Activated naive CD8-positive, alpha-beta T cell (primary cell): ENCODE results near the gene C2CD4C.
"Not testable (repeated sequence)": the region's sequence is repeated elsewhere in the genome, so short reads cannot be mapped to it uniquely, and the experiment has no call there.

Experiments
- H3K27ac Mint-ChIP-seq: one replicate; pipeline ENCODE4 v1.8.0; 2021; ENCODE audit warnings: mixed read lengths
- H3K27me3 Mint-ChIP-seq: one replicate; pipeline ENCODE4 v1.8.0; 2021; ENCODE audit warnings: mixed read lengths
- H3K36me3 Mint-ChIP-seq: one replicate; pipeline ENCODE4 v1.8.0; 2021; ENCODE audit warnings: mixed read lengths
- H3K4me1 Mint-ChIP-seq: one replicate; pipeline ENCODE4 v1.8.0; 2021; ENCODE audit warnings: low read depth, mixed read lengths
- H3K4me3 Mint-ChIP-seq: one replicate; pipeline ENCODE4 v1.8.0; 2021; ENCODE audit warnings: mild to moderate bottlenecking, mixed read lengths
- H3K9me3 Mint-ChIP-seq: one replicate; pipeline ENCODE4 v1.8.0; 2021; ENCODE audit warnings: low read depth, mixed read lengths

Gene C2CD4C, protein sequence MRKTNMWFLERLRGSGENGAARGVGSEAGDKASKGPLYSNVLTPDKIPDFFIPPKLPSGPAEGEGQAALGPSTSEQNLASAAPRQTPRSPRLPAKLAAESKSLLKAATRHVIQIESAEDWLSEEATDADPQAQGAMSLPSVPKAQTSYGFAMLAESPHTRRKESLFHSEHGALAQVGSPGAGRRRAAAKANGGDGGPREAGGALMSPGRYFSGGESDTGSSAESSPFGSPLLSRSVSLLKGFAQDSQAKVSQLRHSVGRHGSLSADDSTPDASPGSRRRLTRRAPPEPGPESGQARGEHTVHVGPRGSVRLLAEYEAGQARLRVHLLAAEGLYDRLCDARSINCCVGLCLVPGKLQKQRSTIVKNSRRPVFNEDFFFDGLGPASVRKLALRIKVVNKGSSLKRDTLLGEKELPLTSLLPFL

DNA sequence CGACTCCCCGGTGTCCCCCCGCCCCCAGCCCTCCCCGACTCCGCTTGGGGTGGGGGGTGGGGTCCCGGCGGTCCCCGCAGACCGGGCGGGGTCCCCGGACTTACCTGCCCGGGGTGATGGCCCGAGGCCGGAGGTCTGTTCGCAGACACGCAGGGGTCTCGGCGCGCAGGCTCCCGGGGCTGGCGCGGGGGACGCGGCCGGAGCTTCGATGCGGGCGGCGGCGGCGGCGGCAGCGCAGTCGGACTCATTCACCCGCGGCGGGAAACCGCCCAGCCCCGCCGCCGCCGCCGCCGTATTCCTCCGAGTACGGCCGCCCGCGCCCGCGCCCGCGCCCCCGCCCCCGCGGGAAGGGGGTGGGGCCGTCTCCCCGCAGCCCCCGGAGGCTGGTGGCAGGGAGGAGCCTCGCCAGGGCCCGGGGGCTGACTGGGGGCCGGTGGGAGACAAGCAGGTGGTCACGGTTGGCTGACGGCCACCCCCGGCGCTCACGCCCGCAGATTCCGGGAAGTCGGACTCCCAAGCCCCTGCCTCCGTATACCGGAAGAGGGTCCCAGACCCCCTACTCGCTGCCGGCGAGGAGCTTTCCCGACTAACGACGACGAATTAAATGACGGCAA lies at the start of gene C2CD4C:
C2CD4C (minus strand) TSS at position 246 of the 614 bp plus-strand sequence. CDS start 786 bp downstream, outside the sequence.
- H3K36me3 Mint-ChIP-seq: no peaks in the 10 kb centered on the region
- H3K9me3 Mint-ChIP-seq: no peaks in the 10 kb centered on the region
- peak within 1 kb of the TSS; percentile 89 for H3K4me3 Mint-ChIP-seq
- peaks cover 3% of the 10 kb centered on the region for H3K27me3 Mint-ChIP-seq
- H3K4me1 Mint-ChIP-seq: peaks cover 6% of the 10 kb centered on the region
- H3K27ac Mint-ChIP-seq: no peak within 1 kb of the TSS

DNA sequence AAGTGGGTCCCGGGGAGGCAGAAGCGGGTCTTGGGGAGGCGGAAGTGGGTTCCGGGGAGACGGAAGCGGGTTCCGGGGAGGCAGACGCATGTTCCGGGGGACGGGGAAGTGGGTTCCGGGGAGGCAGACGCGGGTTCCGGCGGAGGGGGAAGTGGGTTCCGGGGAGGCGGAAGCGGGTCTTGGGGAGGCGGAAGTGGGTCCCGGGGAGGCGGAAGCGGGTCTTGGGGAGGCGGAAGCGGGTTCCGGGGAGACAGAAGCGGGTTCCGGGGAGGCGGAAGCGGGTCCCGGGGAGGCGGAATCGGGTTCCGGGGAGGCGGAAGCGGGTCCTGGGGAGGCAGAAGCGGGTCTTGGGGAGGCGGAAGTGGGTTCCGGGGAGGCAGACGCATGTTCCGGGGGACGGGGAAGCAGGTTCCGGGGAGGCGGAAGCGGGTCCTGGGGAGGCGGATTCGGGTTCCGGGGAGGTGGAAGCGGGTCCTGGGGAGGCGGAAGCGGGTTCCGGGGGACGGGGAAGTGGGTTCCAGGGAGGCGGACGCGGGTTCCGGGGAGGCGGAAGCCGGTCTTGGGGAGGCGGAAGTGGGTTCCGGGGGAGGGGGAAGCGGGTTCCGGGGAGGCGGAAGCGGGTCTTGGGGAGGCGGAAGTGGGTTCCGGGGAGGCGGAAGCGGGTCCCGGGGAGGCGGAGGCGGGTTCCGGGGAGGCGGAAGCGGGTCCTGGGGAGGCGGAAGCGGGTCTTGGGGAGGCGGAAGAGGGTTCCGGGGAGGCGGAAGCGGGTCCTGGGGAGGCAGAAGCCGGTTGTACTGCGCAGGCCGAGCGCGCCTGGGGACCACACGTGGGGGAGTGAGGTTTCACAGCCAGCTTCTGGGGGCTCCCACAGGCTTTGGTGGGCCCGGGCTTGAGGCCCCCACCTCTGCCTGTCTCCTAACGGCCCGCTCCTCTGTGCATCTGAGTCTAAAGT lies 49.4 kb upstream of the C2CD4C start:
- H3K4me1 Mint-ChIP-seq: peaks cover 12% of the 10 kb centered on the region
- H3K27ac Mint-ChIP-seq: no peak overlapping the region
- no peaks in the 10 kb centered on the region for H3K9me3 Mint-ChIP-seq
- no peaks in the 10 kb centered on the region for H3K27me3 Mint-ChIP-seq
- no peak overlapping the region for H3K4me3 Mint-ChIP-seq
- H3K36me3 Mint-ChIP-seq: no peaks in the 10 kb centered on the region

DNA sequence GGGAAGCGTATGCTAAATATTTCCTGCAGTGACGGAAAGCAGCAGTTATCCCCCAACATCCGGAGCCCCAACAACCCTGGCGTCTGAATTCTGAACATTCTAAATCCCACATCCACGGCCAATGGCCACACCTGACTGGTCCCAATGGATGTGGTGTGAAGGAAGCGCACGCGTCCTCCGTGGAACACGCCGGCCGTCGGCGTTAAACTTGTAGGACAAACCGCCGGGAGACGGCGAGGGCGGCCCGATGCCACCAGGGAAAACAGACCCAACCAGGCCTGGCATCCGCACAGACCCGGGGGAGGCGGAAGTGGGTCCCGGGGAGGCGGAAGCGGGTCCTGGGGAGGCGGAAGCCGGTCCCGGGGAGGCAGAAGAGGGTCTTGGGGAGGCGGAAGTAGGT lies 48.7 kb upstream of the C2CD4C start:
- no peaks in the 10 kb centered on the region for H3K9me3 Mint-ChIP-seq
- no peak overlapping the region for H3K4me3 Mint-ChIP-seq
- no peak overlapping the region for H3K27ac Mint-ChIP-seq
- no peaks in the 10 kb centered on the region for H3K27me3 Mint-ChIP-seq
- H3K4me1 Mint-ChIP-seq: peaks cover 12% of the 10 kb centered on the region
- no peaks in the 10 kb centered on the region for H3K36me3 Mint-ChIP-seq

DNA sequence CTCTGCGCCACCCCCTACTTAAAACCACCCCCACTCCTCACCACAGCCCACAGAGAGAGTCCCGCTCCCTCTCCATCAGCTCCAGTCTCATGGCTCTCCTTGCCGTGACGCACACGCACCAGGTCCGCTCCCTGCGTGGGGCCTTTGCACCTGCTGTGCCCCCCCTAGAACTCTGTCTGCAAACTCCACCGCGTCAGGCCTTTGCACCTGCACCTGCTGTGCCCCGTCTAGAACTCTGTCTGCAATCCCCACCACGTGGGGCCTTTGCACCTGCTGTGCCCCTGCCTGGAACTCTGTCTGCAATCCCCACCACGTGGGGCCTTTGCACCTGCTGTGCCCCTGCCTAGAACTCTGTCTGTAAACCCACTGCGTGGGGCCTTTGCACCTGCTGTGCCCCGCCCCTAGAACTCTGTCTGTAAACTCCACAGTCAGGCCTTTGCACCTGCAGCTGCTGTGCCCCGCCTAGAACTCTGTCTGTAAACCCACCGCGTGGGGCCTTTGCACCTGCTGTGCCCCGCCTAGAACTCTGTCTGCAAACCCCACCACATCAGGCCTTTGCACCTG lies 47.7 kb upstream of the C2CD4C start:
- no peaks in the 10 kb centered on the region for H3K36me3 Mint-ChIP-seq
- H3K27me3 Mint-ChIP-seq: no peaks in the 10 kb centered on the region
- peaks cover 11% of the 10 kb centered on the region for H3K4me1 Mint-ChIP-seq
- no peaks in the 10 kb centered on the region for H3K9me3 Mint-ChIP-seq
- H3K4me3 Mint-ChIP-seq: no peak overlapping the region
- H3K27ac Mint-ChIP-seq: no peak overlapping the region

DNA sequence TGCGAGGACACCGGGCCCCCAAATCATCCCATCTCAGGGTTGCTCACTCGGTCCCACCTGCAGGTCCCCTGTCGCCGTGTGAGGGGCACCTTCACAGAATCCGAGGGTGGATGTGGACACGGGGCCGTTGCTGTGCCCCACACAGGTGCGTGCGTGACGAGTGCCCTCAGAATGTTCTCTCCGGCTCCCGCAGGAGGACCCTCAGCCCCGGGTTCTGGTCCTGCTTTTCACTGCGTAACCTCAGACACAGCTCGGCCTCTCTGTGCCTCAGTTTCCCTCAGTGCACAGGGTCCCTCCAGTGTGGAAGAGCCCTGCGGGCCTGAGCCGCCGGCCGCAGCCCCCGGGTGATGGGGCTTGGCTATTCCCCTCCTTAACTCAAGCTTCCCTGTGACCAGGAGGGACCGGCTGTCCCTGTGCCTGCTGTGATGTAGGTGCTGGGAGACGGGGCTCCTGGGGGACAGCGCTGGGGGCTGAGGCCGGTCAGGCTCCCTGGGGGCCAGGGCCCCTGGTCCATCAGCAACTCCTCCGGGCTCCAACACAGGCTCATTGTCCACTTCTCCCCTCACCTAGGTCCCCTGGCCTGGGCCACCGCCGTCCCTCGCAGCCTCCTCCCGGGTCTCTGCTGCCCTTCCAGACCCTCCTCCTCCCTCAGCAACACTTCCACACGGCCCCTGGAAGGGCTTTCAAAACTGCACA lies 47.1 kb upstream of the C2CD4C start:
- Mint-ChIP-seq H3K27me3 (no peaks in the 10 kb centered on the region), H3K4me3 (no peak overlapping the region), H3K9me3 (no peaks in the 10 kb centered on the region), H3K27ac (no peak overlapping the region), H3K36me3 (no peaks in the 10 kb centered on the region), H3K4me1 (peaks cover 10% of the 10 kb centered on the region)

DNA sequence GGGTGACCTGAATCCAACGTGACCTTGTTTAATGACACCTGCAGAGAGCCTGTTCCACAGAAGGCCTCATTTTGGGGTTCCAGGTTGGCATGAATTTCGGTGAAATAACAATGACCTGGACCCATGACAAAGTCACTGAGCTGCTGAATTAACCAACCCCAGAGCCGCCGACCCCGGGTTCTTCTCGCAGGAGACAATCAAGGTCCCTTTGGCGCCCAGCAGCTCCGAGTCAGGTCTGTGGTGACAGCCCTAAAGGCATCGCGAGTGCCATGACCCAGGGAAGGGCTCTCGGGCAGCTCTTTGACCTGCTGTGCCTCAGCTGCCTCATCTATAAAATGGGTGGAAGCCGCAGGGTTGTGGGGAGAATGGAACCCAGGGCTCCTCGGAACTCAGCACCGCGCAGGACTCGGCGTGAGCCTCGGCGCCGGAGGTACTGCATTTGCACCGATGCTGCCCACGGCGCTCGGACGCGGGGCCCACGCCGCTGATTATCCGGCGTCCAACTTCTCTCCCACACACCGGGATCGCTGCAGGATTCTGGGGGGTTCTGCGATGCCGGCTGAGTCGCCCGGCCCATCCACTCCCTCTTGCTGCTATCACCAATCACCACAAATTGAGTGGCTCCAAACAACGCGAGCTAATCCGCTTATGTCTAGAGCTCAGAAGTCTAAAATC lies 46.2 kb upstream of the C2CD4C start:
- H3K4me3 Mint-ChIP-seq: no peak overlapping the region
- H3K27ac Mint-ChIP-seq: no peak overlapping the region
- H3K36me3 Mint-ChIP-seq: no peaks in the 10 kb centered on the region

DNA sequence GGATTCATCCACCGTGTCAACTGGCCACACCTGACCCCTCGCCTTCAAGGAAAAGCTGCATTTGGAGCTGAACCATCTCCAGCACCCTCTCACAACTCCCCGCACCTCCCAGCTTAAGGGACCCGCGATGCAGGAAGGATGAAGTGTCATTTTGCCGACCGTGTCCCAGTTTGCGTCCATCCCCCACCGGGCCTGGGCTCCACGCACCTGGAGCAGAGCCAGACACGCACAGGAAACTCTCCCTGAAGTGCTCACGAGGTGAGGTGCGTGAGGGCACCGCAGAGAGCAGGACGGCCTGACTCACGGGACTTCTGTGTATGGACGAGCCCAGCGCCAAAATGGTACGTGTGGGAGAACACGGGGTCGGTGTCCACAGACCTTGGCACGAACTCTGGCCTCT lies 44.7 kb upstream of the C2CD4C start:
- no peak overlapping the region for H3K27ac Mint-ChIP-seq

More for the DNA sequence above, 46.2 kb upstream of the C2CD4C start:
- H3K9me3 Mint-ChIP-seq: no peaks in the 10 kb centered on the region
- no peaks in the 10 kb centered on the region for H3K27me3 Mint-ChIP-seq
- H3K4me1 Mint-ChIP-seq: peaks cover 10% of the 10 kb centered on the region

DNA sequence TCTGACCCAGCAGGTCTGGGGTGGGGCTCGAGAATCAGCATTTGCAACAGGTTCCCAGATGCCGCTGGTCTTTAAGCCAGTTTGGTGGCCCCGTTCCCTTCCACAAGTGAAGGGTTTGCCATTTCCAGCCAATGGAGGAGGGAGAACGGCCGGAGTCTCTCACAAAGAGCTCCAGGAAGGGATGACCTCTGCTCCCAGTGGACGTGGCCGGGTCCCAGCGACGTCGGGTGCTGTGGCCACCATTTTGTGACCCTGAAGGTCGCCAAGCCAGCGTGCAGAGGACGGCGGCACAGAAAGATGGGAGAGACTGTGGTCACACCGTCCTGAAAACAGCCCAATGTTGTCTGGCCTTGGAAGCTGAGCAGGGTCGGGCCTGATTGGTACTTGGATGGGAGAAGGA lies 43.9 kb upstream of the C2CD4C start:
- Mint-ChIP-seq H3K4me3 (no peak overlapping the region), H3K36me3 (no peaks in the 10 kb centered on the region), H3K27ac (no peak overlapping the region), H3K4me1 (peaks cover 6% of the 10 kb centered on the region), H3K27me3 (no peaks in the 10 kb centered on the region), H3K9me3 (no peaks in the 10 kb centered on the region)

More for the DNA sequence above, 44.7 kb upstream of the C2CD4C start:
- H3K4me1 Mint-ChIP-seq: peaks cover 6% of the 10 kb centered on the region
- H3K9me3 Mint-ChIP-seq: no peaks in the 10 kb centered on the region
- no peaks in the 10 kb centered on the region for H3K27me3 Mint-ChIP-seq
- H3K4me3 Mint-ChIP-seq: no peak overlapping the region
- no peaks in the 10 kb centered on the region for H3K36me3 Mint-ChIP-seq

DNA sequence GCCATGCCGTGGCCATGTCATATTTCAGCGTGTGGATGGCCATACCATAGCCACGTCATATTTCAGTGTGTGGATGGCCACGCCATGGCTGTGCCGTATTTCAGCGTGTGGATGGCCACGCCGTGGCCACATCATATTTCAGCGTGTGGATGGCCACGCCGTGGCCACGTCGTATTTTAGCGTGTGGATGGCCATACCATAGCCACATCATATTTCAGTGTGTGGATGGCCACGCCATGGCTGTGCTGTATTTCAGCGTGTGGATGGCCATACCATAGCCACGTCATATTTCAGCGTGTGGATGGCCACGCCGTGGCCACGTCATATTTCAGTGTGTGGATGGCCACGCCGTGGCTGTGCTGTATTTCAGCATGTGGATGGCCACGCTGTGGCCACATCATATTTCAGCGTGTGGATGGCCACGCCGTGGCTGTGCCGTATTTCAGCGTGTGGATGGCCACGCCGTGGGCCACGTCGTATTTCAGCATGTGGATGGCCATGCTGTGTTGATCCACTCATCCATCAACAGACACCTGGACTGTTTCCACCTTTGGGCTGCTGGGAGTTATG lies 42.0 kb upstream of the C2CD4C start:
- H3K27me3 Mint-ChIP-seq, H3K9me3 Mint-ChIP-seq, H3K4me3 Mint-ChIP-seq, H3K27ac Mint-ChIP-seq, H3K4me1 Mint-ChIP-seq, H3K36me3 Mint-ChIP-seq: not testable (repeated sequence)

DNA sequence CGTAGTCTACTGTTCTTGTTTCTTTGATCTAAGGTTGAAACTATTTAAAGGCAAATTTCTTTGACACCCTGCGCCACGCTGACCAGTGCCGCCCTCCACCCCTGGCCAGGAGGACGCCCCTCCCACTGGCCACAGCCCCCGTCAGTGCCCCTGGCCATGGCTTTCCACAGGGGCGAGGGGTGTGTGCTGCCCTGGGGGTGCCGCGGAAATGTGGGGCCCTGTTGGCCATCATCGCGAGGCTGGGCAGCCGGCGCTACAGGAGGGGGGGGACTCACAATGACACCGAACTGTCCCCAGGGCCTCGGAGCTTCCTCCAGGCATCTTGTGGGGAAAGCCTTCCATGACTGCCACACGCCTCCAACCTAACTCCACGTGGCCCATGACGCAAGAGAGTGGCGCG lies 41.0 kb upstream of the C2CD4C start:
- H3K9me3 Mint-ChIP-seq: no peaks in the 10 kb centered on the region
- H3K27ac Mint-ChIP-seq: no peak overlapping the region
- no peaks in the 10 kb centered on the region for H3K36me3 Mint-ChIP-seq
- H3K4me1 Mint-ChIP-seq: no peaks in the 10 kb centered on the region
- no peak overlapping the region for H3K4me3 Mint-ChIP-seq
- H3K27me3 Mint-ChIP-seq: no peaks in the 10 kb centered on the region

DNA sequence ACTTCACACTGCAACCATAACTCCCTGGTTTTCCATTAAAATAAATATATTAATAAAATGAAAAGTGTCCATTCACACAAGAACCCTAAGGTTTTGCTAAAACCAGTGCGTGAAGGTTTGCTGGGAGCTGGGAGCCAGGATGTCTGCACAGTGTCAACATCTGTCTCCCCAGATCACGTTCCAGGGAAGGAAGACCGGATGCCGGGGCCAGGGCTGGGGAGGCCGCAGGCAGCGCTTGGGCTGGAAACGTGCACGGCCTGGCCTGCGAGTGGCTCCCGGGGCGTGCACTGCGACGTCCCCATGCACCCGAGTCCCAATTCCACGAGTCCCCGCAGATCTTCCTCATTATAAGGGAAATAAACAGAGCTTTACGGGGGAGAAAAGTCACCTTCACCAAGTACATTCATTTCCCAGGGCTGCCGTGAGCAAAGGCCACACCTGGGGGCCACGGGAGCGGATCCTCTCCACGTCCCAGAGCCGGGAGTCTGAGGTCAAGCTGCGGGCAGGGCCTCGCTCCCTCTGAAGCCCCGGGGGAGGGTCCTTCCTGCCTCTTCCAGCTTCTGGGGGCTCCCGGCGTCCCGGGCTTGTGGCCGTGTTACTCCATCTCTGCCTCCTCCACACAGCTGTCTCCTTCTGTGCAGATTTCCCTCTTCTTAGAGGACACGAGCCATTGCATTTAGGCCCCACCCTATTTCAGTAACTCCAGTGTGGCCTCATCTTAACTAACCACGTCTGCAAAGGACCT lies 39.0 kb upstream of the C2CD4C start:
- Mint-ChIP-seq H3K36me3 (no peaks in the 10 kb centered on the region), H3K9me3 (no peaks in the 10 kb centered on the region), H3K27me3 (no peaks in the 10 kb centered on the region), H3K4me1 (no peaks in the 10 kb centered on the region), H3K27ac (no peak overlapping the region), H3K4me3 (no peak overlapping the region)

DNA sequence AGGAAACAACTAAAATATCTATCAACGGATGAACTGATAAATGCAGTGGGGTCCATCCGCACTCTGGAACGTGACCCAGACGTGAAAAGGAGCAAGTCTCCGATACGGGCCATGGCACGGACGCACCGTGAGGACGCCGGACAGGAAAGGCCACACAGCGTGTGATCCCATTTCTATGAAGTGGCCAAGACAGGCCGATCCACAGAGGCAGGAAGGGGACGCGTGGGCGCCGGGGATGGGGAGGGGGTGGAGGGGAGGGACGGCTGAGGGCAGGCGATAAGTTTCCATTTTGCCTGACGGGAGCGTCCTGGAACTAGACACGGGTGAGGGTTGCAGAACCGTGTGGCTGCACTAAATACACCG lies 38.1 kb upstream of the C2CD4C start:
- no peaks in the 10 kb centered on the region for H3K4me1 Mint-ChIP-seq
- H3K27ac Mint-ChIP-seq: no peak overlapping the region
- H3K36me3 Mint-ChIP-seq: no peaks in the 10 kb centered on the region
- H3K4me3 Mint-ChIP-seq: no peak overlapping the region
- H3K9me3 Mint-ChIP-seq: no peaks in the 10 kb centered on the region
- peaks cover under 1% of the 10 kb centered on the region for H3K27me3 Mint-ChIP-seq

DNA sequence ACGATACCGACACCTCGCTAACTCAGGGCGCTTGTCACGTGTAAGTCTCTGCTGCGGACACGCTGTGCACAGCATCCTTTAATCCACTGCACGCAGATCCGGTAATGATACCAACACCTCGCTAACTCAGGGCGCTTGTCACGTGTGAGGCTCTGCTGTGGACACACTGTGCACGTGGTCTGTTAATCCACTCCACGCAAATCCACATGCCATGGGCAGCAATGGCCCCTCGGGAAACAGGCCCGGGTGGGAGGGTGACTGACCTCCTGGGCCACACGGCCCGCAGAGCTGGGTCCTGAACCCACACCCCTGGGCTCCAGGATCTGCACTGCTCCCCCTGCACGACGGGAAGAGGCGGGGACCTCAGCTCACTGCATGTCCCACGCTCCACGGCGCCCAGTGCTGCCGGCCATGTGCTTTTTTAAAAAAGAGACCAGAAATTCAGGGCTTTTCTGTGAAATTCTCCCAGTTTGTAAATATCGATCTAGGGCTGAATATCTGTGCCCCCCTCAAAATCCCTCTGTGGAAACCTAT lies 35.8 kb upstream of the C2CD4C start:
- H3K27me3 Mint-ChIP-seq: peaks cover 8% of the 10 kb centered on the region

More for the DNA sequence above, 35.8 kb upstream of the C2CD4C start:
- H3K4me3 Mint-ChIP-seq: no peak overlapping the region
- H3K27ac Mint-ChIP-seq: no peak overlapping the region
- H3K36me3 Mint-ChIP-seq: no peaks in the 10 kb centered on the region
- no peaks in the 10 kb centered on the region for H3K9me3 Mint-ChIP-seq
- no peaks in the 10 kb centered on the region for H3K4me1 Mint-ChIP-seq
